HL-60 (cell line): Measurements from ENCODE around the gene TMEM204.

ENCODE experiments used
- DNase-seq, 2 experiments: peaks; one replicate each; pipeline ENCODE4 v3.0.0-alpha.2; 2010 to 2020; ENCODE audit warnings: low read depth in 1 of 2, low spot score in 1 of 2
- H3K27ac ChIP-seq: fragments of 250-450 bp; sonication (Bioruptor Pico); replicated peaks from 2 replicates; pipeline ENCODE4 v1.5.1; 2020; ENCODE audit warnings: mild to moderate bottlenecking, moderate library complexity
- H3K27me3 ChIP-seq: fragments of 250-450 bp; sonication (Bioruptor Pico); 2 replicates; pipeline ENCODE4 v1.5.1; 2021; ENCODE audit warnings: mild to moderate bottlenecking, moderate library complexity; ENCODE audit not compliant: insufficient read depth, poor library complexity, severe bottlenecking
- H3K4me3 ChIP-seq: replicated peaks from 2 replicates; pipeline ENCODE4 v1.5.1; 2011; ENCODE audit warnings: mild to moderate bottlenecking, control low read depth, low read length; ENCODE audit not compliant: insufficient read depth
- GABPA ChIP-seq: IDR thresholded peaks from 2 replicates; pipeline ENCODE4 v1.6.1; 2012; ENCODE audit warnings: low read depth
- POLR2AphosphoS5 ChIP-seq: IDR thresholded peaks from 2 replicates; pipeline ENCODE4 v1.6.1; 2012; ENCODE audit warnings: low read depth
- SPI1 ChIP-seq: IDR thresholded peaks from 2 replicates; pipeline ENCODE4 v1.6.1; 2012; ENCODE audit warnings: low read depth, mild to moderate bottlenecking, borderline replicate concordance
- TF ChIP-seq, protein P1 (sequence below): IDR thresholded peaks from 2 replicates; pipeline ENCODE4 v1.6.1; 2012; ENCODE audit warnings: low read depth; ENCODE audit not compliant: insufficient replicate concordance
- TF ChIP-seq, protein P2 (sequence below): IDR thresholded peaks from one replicate; pipeline ENCODE4 v1.5.1; 2011; ENCODE audit warnings: low read length, control low read depth, inconsistent platforms; ENCODE audit not compliant: insufficient read depth

TMEM204 gene

DNA sequence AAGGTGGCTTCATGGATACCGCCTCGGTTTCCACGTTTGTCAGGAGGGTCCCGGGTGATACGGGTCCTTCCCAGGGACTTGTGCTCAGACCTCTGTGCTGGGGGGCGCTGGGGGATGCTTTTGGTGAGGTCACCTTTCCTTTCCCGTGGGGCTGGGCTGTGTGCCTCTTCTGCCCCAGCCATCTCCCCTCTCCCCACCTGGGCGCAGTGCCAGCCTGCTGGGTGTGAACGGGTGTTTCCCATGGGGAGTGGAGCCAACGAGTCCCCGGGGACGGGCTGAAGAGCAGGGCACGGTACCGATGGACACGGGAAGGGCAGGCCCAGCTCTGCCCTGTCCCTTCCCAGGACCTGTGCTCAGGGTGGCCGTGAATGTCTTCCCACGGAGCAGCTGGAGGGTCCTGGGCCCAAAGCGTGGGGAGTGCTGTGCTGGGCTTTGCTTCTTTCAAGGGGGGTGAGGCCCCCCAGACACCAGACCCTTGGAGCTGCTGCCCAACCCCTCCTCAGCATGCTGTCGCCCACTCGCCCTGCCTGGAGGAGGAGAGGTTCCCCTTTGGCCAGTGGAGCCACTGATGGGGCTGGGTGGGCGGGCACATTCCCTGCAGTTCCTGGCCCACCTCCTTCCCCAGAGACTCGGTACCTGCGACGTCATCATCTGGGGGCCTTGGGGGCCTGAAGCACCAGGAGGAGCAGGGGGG, 24.8 kb upstream of the TMEM204 start:
- TF ChIP-seq POLR2AphosphoS5 (no peak), SPI1 (no peak), GABPA (no peak)
- TF ChIP-seq, protein P1, sequence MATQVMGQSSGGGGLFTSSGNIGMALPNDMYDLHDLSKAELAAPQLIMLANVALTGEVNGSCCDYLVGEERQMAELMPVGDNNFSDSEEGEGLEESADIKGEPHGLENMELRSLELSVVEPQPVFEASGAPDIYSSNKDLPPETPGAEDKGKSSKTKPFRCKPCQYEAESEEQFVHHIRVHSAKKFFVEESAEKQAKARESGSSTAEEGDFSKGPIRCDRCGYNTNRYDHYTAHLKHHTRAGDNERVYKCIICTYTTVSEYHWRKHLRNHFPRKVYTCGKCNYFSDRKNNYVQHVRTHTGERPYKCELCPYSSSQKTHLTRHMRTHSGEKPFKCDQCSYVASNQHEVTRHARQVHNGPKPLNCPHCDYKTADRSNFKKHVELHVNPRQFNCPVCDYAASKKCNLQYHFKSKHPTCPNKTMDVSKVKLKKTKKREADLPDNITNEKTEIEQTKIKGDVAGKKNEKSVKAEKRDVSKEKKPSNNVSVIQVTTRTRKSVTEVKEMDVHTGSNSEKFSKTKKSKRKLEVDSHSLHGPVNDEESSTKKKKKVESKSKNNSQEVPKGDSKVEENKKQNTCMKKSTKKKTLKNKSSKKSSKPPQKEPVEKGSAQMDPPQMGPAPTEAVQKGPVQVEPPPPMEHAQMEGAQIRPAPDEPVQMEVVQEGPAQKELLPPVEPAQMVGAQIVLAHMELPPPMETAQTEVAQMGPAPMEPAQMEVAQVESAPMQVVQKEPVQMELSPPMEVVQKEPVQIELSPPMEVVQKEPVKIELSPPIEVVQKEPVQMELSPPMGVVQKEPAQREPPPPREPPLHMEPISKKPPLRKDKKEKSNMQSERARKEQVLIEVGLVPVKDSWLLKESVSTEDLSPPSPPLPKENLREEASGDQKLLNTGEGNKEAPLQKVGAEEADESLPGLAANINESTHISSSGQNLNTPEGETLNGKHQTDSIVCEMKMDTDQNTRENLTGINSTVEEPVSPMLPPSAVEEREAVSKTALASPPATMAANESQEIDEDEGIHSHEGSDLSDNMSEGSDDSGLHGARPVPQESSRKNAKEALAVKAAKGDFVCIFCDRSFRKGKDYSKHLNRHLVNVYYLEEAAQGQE: no peak
- TF ChIP-seq, protein P2, sequence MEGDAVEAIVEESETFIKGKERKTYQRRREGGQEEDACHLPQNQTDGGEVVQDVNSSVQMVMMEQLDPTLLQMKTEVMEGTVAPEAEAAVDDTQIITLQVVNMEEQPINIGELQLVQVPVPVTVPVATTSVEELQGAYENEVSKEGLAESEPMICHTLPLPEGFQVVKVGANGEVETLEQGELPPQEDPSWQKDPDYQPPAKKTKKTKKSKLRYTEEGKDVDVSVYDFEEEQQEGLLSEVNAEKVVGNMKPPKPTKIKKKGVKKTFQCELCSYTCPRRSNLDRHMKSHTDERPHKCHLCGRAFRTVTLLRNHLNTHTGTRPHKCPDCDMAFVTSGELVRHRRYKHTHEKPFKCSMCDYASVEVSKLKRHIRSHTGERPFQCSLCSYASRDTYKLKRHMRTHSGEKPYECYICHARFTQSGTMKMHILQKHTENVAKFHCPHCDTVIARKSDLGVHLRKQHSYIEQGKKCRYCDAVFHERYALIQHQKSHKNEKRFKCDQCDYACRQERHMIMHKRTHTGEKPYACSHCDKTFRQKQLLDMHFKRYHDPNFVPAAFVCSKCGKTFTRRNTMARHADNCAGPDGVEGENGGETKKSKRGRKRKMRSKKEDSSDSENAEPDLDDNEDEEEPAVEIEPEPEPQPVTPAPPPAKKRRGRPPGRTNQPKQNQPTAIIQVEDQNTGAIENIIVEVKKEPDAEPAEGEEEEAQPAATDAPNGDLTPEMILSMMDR: no peak
- no peak overlapping the region for H3K4me3 ChIP-seq
- no peak overlapping the region for H3K27ac ChIP-seq
- no peak for DNase-seq
- H3K27me3 ChIP-seq: no peaks in the 10 kb centered on the region

DNA sequence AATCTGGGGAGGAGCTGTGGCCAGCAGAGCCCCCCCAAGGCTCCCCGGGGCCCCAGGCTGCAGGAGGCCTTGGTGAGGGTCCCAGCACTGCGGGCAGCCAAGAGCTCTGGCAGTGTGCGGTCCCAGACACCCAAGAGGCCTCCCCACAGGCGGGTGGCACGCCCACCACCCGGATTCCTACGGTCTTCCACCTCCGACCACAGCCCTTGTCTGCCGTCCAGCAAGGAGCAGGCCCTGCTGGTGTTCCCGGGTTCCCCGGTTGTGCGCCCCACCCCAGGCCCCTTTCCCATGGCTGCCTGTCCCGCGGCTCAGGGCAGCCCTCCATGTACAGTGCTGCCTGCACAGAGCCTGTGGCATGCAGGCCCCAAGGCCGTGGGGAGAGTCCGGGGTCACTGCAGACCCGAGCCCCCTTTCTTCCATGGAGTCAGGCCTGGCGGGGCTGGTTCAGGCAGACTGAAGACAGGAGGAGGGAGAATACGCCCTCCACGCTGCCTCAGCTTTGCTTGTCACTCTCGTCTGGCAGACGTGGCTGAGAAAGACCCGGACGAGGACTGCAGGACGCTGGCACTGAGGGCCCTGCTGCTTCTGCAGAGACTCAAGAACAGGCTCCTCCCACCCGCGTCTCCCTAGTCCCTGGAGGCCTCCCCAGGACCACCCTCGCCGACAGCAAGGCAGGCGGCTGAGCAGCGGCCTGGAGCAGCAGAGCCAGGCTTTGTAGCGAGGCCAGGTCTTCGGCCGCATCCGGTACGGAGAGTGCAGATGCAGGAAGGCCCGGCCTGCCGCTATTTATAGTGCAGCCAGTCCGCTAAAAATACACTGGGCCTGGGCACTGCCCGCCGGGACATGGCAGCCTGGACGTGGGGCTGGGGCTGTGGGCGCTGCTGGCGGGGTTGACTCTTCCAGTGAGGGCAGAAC, 23.9 kb upstream of the TMEM204 start:
- TF ChIP-seq, protein P1: no peak
- peak; percentile 18; the same call in 1 of the 2 replicates for TF ChIP-seq POLR2AphosphoS5
- DNase-seq: no peak
- Histone ChIP-seq H3K4me3 (no peak overlapping the region), H3K27ac (no peak overlapping the region), H3K27me3 (no peaks in the 10 kb centered on the region)

DNA sequence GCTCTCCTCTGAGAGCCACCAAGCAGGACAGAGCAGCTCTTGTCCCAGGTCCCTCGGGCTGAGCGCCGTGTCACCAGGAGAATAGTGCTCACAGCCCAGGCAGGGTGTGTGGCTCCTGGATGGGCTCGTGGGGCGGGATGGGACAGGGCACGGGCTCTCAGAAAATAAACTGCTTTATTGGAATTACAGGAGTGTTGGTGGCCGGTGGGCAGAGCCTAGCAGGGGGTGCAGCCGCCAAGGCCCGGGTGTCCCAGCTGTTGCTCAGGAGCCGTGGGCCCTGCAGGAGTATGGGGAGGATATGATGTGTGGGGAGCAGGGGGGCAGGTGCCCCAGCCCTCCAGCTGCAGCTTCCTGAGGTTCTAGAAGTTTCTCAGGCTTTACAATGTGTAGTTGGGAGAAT, 23.2 kb upstream of the TMEM204 start:
- H3K4me3 ChIP-seq: no peak overlapping the region
- no peak overlapping the region for H3K27ac ChIP-seq
- TF ChIP-seq, protein P1: no peak
- TF ChIP-seq SPI1: no peak
- no peak for TF ChIP-seq GABPA
- TF ChIP-seq, protein P2: no peak
- TF ChIP-seq POLR2AphosphoS5: no peak
- no peak for DNase-seq
- H3K27me3 ChIP-seq: no peaks in the 10 kb centered on the region
